Stimulated activated CD4-positive, alpha-beta T cell treated with anti-CD3 and anti-CD28 coated beads, Interleukin-2, amount 100 ng/mL, for 24 hours (primary cell): Measurements from ENCODE around the gene OBI1.
A peak's percentile ranks its signal among the peaks of the same experiment; 100 is the strongest.

Experiments used
- DNase-seq, 2 donors: peaks; one replicate each; pipeline ENCODE4 v3.0.0-alpha.2; 2020

Gene OBI1

GRCh38 chr13:78602561-78603239, 56.3 kb downstream of the OBI1 start:
- no peak for DNase-seq

- DNase-seq: no peak
Observed at GRCh38 chr13:78601874-78602560, 56.9 kb downstream of the OBI1 start.

GRCh38 chr13:78601124-78601873, 57.7 kb downstream of the OBI1 start:
- no peak for DNase-seq

GRCh38 chr13:78600280-78600883, 58.6 kb downstream of the OBI1 start:
- DNase-seq: no peak

- no peak for DNase-seq
Observed at GRCh38 chr13:78599645-78600279, 59.2 kb downstream of the OBI1 start.

- DNase-seq: no peak
Observed at GRCh38 chr13:78598966-78599644, 59.9 kb downstream of the OBI1 start.

- no peak for DNase-seq
Observed at GRCh38 chr13:78598116-78598781, 60.7 kb downstream of the OBI1 start.

GRCh38 chr13:78597602-78597932, 61.4 kb downstream of the OBI1 start:
- DNase-seq: no peak

GRCh38 chr13:78596736-78597601, 62.0 kb downstream of the OBI1 start:
- DNase-seq: no peak

GRCh38 chr13:78596399-78596735, 62.6 kb downstream of the OBI1 start:
- DNase-seq: no peak

GRCh38 chr13:78595495-78596398, 63.2 kb downstream of the OBI1 start:
- peak in 1 of 2 donors; percentile 53 for DNase-seq

- DNase-seq: no peak
Observed at GRCh38 chr13:78594456-78594975, 64.4 kb downstream of the OBI1 start.

- no peak for DNase-seq
Observed at GRCh38 chr13:78593652-78594455, 65.1 kb downstream of the OBI1 start.

- DNase-seq: no peak
Observed at GRCh38 chr13:78593129-78593528, 65.8 kb downstream of the OBI1 start.

GRCh38 chr13:78592584-78592983, 66.4 kb downstream of the OBI1 start:
- no peak for DNase-seq

GRCh38 chr13:78589206-78589605, 69.7 kb downstream of the OBI1 start:
- no peak for DNase-seq

- DNase-seq: no peak
Observed at GRCh38 chr13:78587395-78587794, 71.6 kb downstream of the OBI1 start.

GRCh38 chr13:78586706-78587105, 72.2 kb downstream of the OBI1 start:
- no peak for DNase-seq

- DNase-seq: no peak
Observed at GRCh38 chr13:78576261-78576660, 82.7 kb downstream of the OBI1 start.
